Muscle layer of colon (tissue), 2 donors: ENCODE results near the gene RNF121.

Experiments used
- H3K27ac ChIP-seq: one replicate; pipeline ENCODE4 v1.7.0; 2013; ENCODE audit warnings: low read depth, mild to moderate bottlenecking, low read length, moderate library complexity
- H3K27me3 ChIP-seq, 2 donors: one replicate each; pipeline ENCODE4 v1.7.0; 2013; ENCODE audit warnings: low read length in 2 of 2, mild to moderate bottlenecking in 2 of 2; ENCODE audit not compliant: insufficient read depth in 2 of 2, control insufficient read depth in 1 of 2
- H3K36me3 ChIP-seq: one replicate; pipeline ENCODE4 v1.7.0; 2013; ENCODE audit warnings: mild to moderate bottlenecking, low read length; ENCODE audit not compliant: insufficient read depth
- H3K4me1 ChIP-seq: one replicate; pipeline ENCODE4 v1.7.0; 2013; ENCODE audit warnings: mild to moderate bottlenecking, low read length; ENCODE audit not compliant: insufficient read depth
- H3K4me3 ChIP-seq, 2 donors: one replicate each; pipeline ENCODE4 v1.7.0; 2013; ENCODE audit warnings: low read length in 2 of 2, low read depth in 1 of 2, mild to moderate bottlenecking in 1 of 2, moderate library complexity in 1 of 2
- H3K9ac ChIP-seq: one replicate; pipeline ENCODE4 v1.7.0; 2013; ENCODE audit warnings: low read length
- H3K9me3 ChIP-seq: one replicate; pipeline ENCODE4 v1.7.0; 2013; ENCODE audit warnings: mild to moderate bottlenecking, low read length
- donor health status: abdominal sarcoma.
- donor health status: Adenocarcinoma of cecum.

RNF121 gene

GRCh38 chr11:71914617-71915189 lies 14.1 kb upstream of the RNF121 start:
- Histone ChIP-seq H3K36me3 (peaks cover 19% of the 10 kb centered on the region), H3K27ac (no peak overlapping the region), H3K27me3 (no peaks in the 10 kb centered on the region), H3K4me3 (no peak overlapping the region), H3K9me3 (no peaks in the 10 kb centered on the region), H3K4me1 (no peaks in the 10 kb centered on the region), H3K9ac (no peak overlapping the region)

GRCh38 chr11:71917646-71918140 lies 11.2 kb upstream of the RNF121 start:
- H3K9ac ChIP-seq = no peak overlapping the region
- no peaks in the 10 kb centered on the region for H3K27me3 ChIP-seq
- H3K4me1 ChIP-seq = no peaks in the 10 kb centered on the region
- peaks cover 24% of the 10 kb centered on the region for H3K36me3 ChIP-seq
- H3K4me3 ChIP-seq = no peak overlapping the region
- no peaks in the 10 kb centered on the region for H3K9me3 ChIP-seq
- no peak overlapping the region for H3K27ac ChIP-seq

GRCh38 chr11:71927820-71928736 lies 768 bp upstream of the RNF121 start, which contains the start of gene XNDC1N:
Gene XNDC1N (minus strand): TSS chr11:71928594. CDS start chr11:71923353, 5,241 bp downstream.
- peak within 1 kb of the TSS; percentile 96 for H3K27ac ChIP-seq
- peak within 1 kb of the TSS; percentile 96 for H3K4me3 ChIP-seq
- no peaks in the 10 kb centered on the region for H3K27me3 ChIP-seq
- H3K4me1 ChIP-seq = peaks cover 21% of the 10 kb centered on the region
- no peaks in the 10 kb centered on the region for H3K9me3 ChIP-seq
- no peaks in the 10 kb centered on the region for H3K36me3 ChIP-seq
- peak within 1 kb of the TSS; percentile 77 for H3K9ac ChIP-seq

GRCh38 chr11:71929491-71929890 lies 645 bp downstream of the RNF121 start:
- Histone ChIP-seq H3K4me3 (peak overlapping the region; percentile 96), H3K36me3 (no peaks in the 10 kb centered on the region), H3K4me1 (peaks cover 21% of the 10 kb centered on the region), H3K27me3 (no peaks in the 10 kb centered on the region), H3K9ac (peak overlapping the region; percentile 77), H3K27ac (peak overlapping the region; percentile 96), H3K9me3 (no peaks in the 10 kb centered on the region)

GRCh38 chr11:71930556-71931244 lies 1.9 kb downstream of the RNF121 start:
- H3K27me3 ChIP-seq = no peaks in the 10 kb centered on the region
- H3K9ac ChIP-seq = no peak overlapping the region
- peaks cover 21% of the 10 kb centered on the region for H3K4me1 ChIP-seq
- no peak overlapping the region for H3K4me3 ChIP-seq
- no peak overlapping the region for H3K27ac ChIP-seq
- no peaks in the 10 kb centered on the region for H3K36me3 ChIP-seq
- no peaks in the 10 kb centered on the region for H3K9me3 ChIP-seq

- Histone ChIP-seq H3K27me3 (no peaks in the 10 kb centered on the region), H3K9ac (no peak overlapping the region), H3K27ac (no peak overlapping the region), H3K4me1 (peaks cover 21% of the 10 kb centered on the region), H3K36me3 (no peaks in the 10 kb centered on the region), H3K9me3 (no peaks in the 10 kb centered on the region), H3K4me3 (no peak overlapping the region)
These were observed 2.4 kb downstream of the RNF121 start for GRCh38 chr11:71931245-71931602.

- Histone ChIP-seq H3K27me3 (no peaks in the 10 kb centered on the region), H3K27ac (no peak overlapping the region), H3K4me1 (peaks cover 21% of the 10 kb centered on the region), H3K9ac (no peak overlapping the region), H3K4me3 (no peak overlapping the region), H3K36me3 (no peaks in the 10 kb centered on the region), H3K9me3 (no peaks in the 10 kb centered on the region)
These were observed 4.5 kb downstream of the RNF121 start for GRCh38 chr11:71933141-71933933.

- Histone ChIP-seq H3K27ac (no peak overlapping the region), H3K4me1 (peaks cover 21% of the 10 kb centered on the region), H3K36me3 (no peaks in the 10 kb centered on the region), H3K9ac (no peak overlapping the region), H3K9me3 (no peaks in the 10 kb centered on the region), H3K27me3 (no peaks in the 10 kb centered on the region), H3K4me3 (no peak overlapping the region)
These were observed 5.4 kb downstream of the RNF121 start for GRCh38 chr11:71934213-71934612.

GRCh38 chr11:71935338-71935925 lies 6.6 kb downstream of the RNF121 start:
- Histone ChIP-seq H3K4me1 (peaks cover 12% of the 10 kb centered on the region), H3K9me3 (no peaks in the 10 kb centered on the region), H3K4me3 (no peak overlapping the region), H3K9ac (no peak overlapping the region), H3K27ac (no peak overlapping the region), H3K36me3 (no peaks in the 10 kb centered on the region), H3K27me3 (no peaks in the 10 kb centered on the region)

- H3K9me3 ChIP-seq = no peaks in the 10 kb centered on the region
- peaks cover 14% of the 10 kb centered on the region for H3K4me1 ChIP-seq
- no peak overlapping the region for H3K27ac ChIP-seq
- H3K4me3 ChIP-seq = no peak overlapping the region
- no peaks in the 10 kb centered on the region for H3K27me3 ChIP-seq
- H3K9ac ChIP-seq = no peak overlapping the region
- H3K36me3 ChIP-seq = no peaks in the 10 kb centered on the region
These were observed 8.0 kb downstream of the RNF121 start for GRCh38 chr11:71936825-71937224.
